Stomach (tissue), 4 donors: ENCODE measurements around the gene ZC3H15.

Source experiments
- EP300 ChIP-seq: sonication (generic); formaldehyde crosslinking; IDR thresholded peaks from one replicate; pipeline ENCODE4 v1.6.1; 2017; ENCODE audit warnings: antibody characterized with exemption
- POLR2A ChIP-seq, 4 donors: fragments of 450-650 bp; IDR thresholded peaks; one replicate each; pipeline ENCODE4 v1.6.1; 2016; ENCODE audit warnings: antibody characterized with exemption in 4 of 4, control low read depth in 2 of 4, mild to moderate bottlenecking in 1 of 4, moderate library complexity in 1 of 4
- POLR2AphosphoS5 ChIP-seq, 3 donors: sonication (generic); formaldehyde crosslinking; IDR thresholded peaks; one replicate each; pipeline ENCODE4 v1.6.1; 2016; ENCODE audit warnings: antibody characterized with exemption in 3 of 3
- TF ChIP-seq, protein P1 (sequence below), 7 experiments: fragments of 450-650 bp in 4 of 7; fragments of 200-600 bp in 3 of 7; sonication (generic) in 3 of 7; IDR thresholded peaks; one replicate each; pipeline ENCODE4 v1.5.1; 2016 to 2019; ENCODE audit warnings: antibody characterized with exemption in 7 of 7, control low read depth in 2 of 7, mild to moderate bottlenecking in 1 of 7

DNA sequence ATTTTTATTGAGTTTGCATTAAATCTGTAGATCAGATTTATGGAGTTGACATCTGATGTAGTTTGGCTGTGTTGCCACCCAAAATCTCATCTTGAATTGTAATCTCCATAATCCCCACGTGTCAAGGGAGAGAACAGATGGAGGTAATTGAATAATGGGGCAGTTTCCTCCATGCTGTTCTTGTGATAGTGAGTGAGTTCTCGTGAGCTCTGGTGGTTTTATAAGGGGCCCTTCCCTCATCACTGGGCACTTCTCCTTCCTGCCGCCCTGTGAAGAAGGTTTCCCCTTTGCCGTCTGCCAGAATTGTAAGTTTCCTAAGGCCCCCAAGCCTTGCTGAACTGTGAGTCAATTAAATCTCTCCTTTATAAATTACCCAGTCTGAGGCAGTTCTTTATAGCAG is 32.2 kb downstream of the ZC3H15 start:
- TF ChIP-seq, protein P1, sequence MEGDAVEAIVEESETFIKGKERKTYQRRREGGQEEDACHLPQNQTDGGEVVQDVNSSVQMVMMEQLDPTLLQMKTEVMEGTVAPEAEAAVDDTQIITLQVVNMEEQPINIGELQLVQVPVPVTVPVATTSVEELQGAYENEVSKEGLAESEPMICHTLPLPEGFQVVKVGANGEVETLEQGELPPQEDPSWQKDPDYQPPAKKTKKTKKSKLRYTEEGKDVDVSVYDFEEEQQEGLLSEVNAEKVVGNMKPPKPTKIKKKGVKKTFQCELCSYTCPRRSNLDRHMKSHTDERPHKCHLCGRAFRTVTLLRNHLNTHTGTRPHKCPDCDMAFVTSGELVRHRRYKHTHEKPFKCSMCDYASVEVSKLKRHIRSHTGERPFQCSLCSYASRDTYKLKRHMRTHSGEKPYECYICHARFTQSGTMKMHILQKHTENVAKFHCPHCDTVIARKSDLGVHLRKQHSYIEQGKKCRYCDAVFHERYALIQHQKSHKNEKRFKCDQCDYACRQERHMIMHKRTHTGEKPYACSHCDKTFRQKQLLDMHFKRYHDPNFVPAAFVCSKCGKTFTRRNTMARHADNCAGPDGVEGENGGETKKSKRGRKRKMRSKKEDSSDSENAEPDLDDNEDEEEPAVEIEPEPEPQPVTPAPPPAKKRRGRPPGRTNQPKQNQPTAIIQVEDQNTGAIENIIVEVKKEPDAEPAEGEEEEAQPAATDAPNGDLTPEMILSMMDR (IDR thresholded peaks at IDR 0.05): no peak
- TF ChIP-seq POLR2A (IDR thresholded peaks at IDR 0.05): no peak
- no peak for TF ChIP-seq POLR2AphosphoS5 (IDR thresholded peaks at IDR 0.05)
- no peak for TF ChIP-seq EP300
